ENCODE results near the gene HARS1. TPM values are rescaled to one million over a fixed set of nuclear protein-coding genes. Genes with fewer than 3 reads are reported as not detected.

The HARS1 gene
- total and polyA plus RNA-seq, 7 donors: 29.5 to 58.0 (median 45.2) TPM

DNA sequence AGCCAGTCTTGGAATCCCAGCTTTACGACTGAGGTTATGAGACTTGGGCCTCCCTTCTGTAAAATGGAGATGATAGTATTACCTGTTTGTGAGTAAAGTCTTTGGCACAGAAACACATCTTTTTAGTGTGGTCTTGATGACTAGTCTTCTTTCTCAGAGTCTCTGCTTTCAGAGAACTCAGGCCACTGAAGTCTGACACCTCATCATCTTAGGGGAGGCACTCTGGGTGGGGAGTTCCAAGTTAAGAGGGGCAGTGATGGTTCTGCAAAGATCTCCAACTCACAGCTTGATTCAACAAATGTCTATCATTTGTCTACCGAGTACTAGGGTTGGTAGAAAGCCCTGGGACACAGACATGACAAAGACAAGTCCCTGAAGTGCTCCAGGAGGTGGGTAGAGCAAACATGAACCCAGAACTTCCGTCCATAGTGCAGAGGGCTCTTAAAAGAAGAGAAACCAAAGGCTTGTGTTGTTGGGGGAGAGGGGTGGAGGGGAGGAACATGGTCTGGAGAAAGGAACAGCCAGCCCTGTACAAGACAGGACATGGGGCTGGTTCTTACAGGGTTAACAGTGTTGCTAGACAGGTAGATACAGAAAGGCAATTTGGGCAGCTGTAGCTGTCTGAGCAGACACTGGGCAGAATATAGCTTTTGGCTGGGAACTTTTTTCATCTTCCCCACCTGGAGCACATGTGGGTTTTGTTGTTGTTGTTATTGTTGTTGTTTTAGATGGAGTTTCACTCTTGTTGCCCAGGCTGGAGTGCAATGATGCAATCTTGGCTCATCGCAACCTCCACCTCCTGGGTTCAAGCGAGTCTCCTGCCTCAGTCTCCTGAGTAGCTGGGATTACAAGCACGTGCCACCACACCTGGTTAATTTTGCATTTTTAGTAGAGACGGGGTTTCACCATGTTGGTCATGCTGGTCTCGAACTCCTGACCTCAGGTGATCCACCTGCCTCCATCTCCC is 55.6 kb downstream of the HARS1 start:
- H3K36me3 ChIP-seq (ENCODE audit: insufficient read depth in 1 of 2, low read depth in 1 of 2): no peaks in the 10 kb centered on the region
- H3K4me1 ChIP-seq: peaks cover 13% of the 10 kb centered on the region
- no peaks in the 10 kb centered on the region for H3K27me3 ChIP-seq (ENCODE audit: insufficient read depth in 3 of 3, low read length in 2 of 3)
- no peaks in the 10 kb centered on the region for H3K9me3 ChIP-seq
- no peak overlapping the region for H3K27ac ChIP-seq
- WGBS, 3 donors: 85 to 91% (median 87%) methylated on average over 8 of the region's 8 CpGs
- ATAC-seq: no peak
- H3K4me3 ChIP-seq: no peak overlapping the region
- DNase-seq: no peak
- intact Hi-C loops (cut with DNase I): loop anchor here (5.0 to 10.0 kb wide), 3 partner anchors 68 to 263 kb away; partner anchors contain the start of gene ANKHD1 (in 1 of the 2)
- TF ChIP-seq, protein P1, sequence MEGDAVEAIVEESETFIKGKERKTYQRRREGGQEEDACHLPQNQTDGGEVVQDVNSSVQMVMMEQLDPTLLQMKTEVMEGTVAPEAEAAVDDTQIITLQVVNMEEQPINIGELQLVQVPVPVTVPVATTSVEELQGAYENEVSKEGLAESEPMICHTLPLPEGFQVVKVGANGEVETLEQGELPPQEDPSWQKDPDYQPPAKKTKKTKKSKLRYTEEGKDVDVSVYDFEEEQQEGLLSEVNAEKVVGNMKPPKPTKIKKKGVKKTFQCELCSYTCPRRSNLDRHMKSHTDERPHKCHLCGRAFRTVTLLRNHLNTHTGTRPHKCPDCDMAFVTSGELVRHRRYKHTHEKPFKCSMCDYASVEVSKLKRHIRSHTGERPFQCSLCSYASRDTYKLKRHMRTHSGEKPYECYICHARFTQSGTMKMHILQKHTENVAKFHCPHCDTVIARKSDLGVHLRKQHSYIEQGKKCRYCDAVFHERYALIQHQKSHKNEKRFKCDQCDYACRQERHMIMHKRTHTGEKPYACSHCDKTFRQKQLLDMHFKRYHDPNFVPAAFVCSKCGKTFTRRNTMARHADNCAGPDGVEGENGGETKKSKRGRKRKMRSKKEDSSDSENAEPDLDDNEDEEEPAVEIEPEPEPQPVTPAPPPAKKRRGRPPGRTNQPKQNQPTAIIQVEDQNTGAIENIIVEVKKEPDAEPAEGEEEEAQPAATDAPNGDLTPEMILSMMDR (IDR thresholded peaks at IDR 0.05): no peak

DNA sequence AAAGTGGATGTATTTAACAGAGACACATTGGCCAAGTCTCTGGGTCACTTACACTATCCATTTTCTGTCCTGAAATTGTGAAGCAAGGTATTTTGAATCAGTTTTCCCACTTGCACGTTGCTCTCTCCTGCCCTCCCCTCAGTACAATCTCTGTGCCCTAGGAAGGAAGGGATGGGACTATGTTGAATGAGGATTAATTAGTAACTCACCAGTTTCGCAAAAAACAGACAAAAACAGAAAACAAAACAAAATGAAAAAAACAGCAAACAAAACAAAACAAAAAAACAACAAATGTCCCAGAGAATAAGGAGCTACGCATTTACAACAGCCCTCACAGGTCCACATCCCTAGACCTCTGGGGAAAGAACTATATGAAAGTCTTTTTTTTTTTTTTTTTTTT is 57.1 kb downstream of the HARS1 start:
- intact Hi-C loops (cut with DNase I): loop anchor here in 1 of 2 donors (5.0 to 10.0 kb wide), 2 partner anchors 37 to 229 kb away; partner anchors contain the start of gene ANKHD1
- Histone ChIP-seq H3K4me1 (peaks cover 5% of the 10 kb centered on the region), H3K9me3 (no peaks in the 10 kb centered on the region), H3K4me3 (no peak overlapping the region), H3K36me3 (ENCODE audit: insufficient read depth in 1 of 2, low read depth in 1 of 2) (no peaks in the 10 kb centered on the region), H3K27ac (no peak overlapping the region), H3K27me3 (ENCODE audit: insufficient read depth in 3 of 3, low read length in 2 of 3) (no peaks in the 10 kb centered on the region)
- DNase-seq: no peak
- no peak for ATAC-seq
- TF ChIP-seq, protein P1 (IDR thresholded peaks at IDR 0.05): no peak
- 61 to 80% (median 65%) methylated on average over 3 of the region's 3 CpGs for WGBS, 3 donors

DNA sequence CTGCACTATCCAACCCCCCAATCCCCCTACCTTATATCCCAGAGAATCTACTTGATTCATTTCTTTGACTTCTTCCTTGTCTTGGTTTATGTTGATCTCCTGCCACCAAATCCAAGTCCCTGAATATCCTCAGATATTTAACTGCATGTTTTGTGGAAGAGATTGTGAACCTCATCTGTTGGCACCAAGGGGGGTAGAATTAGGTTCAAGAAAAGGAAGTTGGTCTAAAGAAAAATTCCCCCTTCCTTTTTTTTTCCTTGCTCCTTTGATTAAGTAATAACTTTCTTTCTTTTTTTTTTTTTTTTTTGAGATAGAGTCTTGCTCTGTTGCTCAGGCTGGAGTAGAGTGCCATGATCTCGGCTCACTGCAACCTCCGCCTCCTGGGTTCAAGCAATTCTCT is 57.7 kb downstream of the HARS1 start:
- H3K36me3 ChIP-seq (ENCODE audit: insufficient read depth in 1 of 2, low read depth in 1 of 2): no peaks in the 10 kb centered on the region
- ATAC-seq (no peak), DNase-seq (no peak)
- TF ChIP-seq, protein P1 (IDR thresholded peaks at IDR 0.05): no peak
- intact Hi-C loops (cut with DNase I): loop anchor here in 1 of 2 donors (5.0 to 10.0 kb wide), 2 partner anchors 36 to 229 kb away; partner anchors contain the start of gene ANKHD1
- peaks cover 5% of the 10 kb centered on the region for H3K4me1 ChIP-seq
- peak overlapping the region; percentile 75 for H3K4me3 ChIP-seq
- H3K27ac ChIP-seq: no peak overlapping the region
- no peaks in the 10 kb centered on the region for H3K27me3 ChIP-seq (ENCODE audit: insufficient read depth in 3 of 3, low read length in 2 of 3)
- no peaks in the 10 kb centered on the region for H3K9me3 ChIP-seq
- WGBS, 3 donors: 91 to 97% (median 95%) methylated on average over 2 of the region's 2 CpGs

DNA sequence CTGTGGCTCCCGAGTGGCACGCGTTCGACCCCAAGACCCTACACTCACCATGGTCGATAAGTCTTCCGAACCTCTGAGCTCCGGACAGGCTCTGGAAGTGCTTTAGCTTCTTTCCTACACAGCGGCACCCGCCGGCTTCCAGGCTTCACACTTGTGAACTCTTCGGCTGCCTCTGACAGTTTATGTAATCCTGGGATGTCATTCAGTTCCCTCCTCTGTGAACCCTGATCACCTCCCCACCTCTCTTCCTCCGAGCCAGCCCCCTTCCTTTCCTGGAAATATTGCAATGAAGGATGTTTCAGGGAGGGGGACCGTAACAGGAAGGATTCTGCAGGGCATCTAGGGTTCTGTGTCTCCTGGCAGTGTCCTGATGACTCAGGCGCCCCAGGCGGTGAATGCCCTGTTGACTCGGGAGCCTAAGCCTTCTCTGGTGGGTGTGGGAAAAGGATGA is 58.1 kb downstream of the HARS1 start, which contains the start of gene CD14:
CD14 (minus strand) TSS at position 155 of the 451 bp plus-strand sequence; CDS start at position 51, 104 bp downstream.
- ATAC-seq (peak; percentile 45 to 63 (median 52)), DNase-seq (peak; percentile 66 to 72)
- TF ChIP-seq, protein P1 (IDR thresholded peaks at IDR 0.05): no peak
- no peaks in the 10 kb centered on the region for H3K27me3 ChIP-seq (ENCODE audit: insufficient read depth in 3 of 3, low read length in 2 of 3)
- peaks cover 5% of the 10 kb centered on the region for H3K4me1 ChIP-seq
- H3K27ac ChIP-seq: peak within 1 kb of the TSS; percentile 76
- no peaks in the 10 kb centered on the region for H3K9me3 ChIP-seq
- no peaks in the 10 kb centered on the region for H3K36me3 ChIP-seq (ENCODE audit: insufficient read depth in 1 of 2, low read depth in 1 of 2)
- intact Hi-C loops (cut with DNase I): loop anchor here in 1 of 2 donors (5.0 to 10.0 kb wide), 2 partner anchors 36 to 228 kb away; partner anchors contain the start of gene ANKHD1
- H3K4me3 ChIP-seq: peak within 1 kb of the TSS; percentile 75
- 3 to 11% (median 5%) methylated on average over 16 of the region's 16 CpGs for WGBS, 3 donors
